ENCODE data around the gene PGLYRP3.

The PGLYRP3 gene

DNA sequence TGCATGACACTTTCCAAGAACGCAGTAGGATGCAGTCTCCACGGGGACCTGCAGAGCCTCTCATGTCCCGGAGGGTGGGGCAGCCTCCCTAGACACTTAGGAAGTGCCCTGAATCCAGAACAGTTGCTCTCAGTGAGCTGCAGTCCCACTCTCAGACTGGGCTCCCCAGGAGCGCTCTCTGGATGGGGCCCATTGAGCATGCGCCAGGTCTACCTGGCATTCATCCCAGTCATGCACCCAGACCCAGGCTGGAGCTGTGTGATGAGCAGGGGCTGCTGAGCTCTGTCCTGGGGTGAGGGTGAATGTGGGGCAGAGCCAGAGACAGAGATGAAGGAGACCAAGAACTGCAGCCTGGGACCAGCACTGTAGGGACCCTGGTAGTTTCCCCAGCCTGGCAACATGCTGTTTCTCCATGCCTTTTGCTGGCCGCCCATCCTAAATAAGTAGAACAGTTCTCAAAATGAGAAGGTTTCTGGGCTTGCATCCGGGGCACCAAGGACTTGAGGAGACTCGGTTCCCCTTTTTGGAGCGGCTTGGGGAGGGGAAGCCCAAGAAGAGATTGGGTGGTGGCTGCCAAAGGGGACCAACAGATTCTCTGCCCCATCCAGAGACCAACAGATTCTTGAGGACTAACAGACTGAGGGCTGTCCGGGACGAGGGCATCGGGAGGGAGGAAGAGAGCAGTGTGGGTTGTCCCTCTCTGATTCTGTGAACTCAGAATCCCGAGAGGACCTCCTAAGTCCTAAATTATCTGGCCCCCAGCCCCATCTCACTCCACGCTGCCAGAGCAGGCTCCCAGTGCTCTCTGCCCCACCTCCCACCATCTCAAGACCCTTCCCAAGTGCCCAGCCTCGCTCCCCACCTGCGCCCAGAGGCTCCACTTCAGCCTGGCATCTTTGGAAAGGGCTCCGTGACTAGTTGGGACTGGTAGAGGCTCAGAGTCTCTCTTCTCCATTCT lies 36.9 kb upstream of the PGLYRP3 start:
- Histone ChIP-seq H3K4me1 (ENCODE audit: control insufficient read depth, insufficient read depth, low read length) (no peaks in the 10 kb centered on the region), H3K36me3 (ENCODE audit: control insufficient read depth in 2 of 2, insufficient read depth in 1 of 2, low read length in 2 of 2) (no peaks in the 10 kb centered on the region), H3K27ac (ENCODE audit: extremely low read depth, low read depth, low read length) (no peak overlapping the region), H3K4me3 (ENCODE audit: low read depth, low read length) (no peak overlapping the region), H3K9me3 (ENCODE audit: control insufficient read depth, insufficient read depth, low read depth, low read length) (no peaks in the 10 kb centered on the region)
- POLR2A ChIA-PET: no interaction called here
- CTCF ChIA-PET: interaction anchor here (0.8 to 11.6 kb wide), 2 partner anchors 12 to 146 kb away, joined by 3 to 259 read pairs; no protein-coding TSS in a partner anchor
- no peak for TF ChIP-seq HOXD13 (CRISPR knock-in tag; IDR thresholded peaks at IDR 0.05; ENCODE audit: borderline replicate concordance)
- TF ChIP-seq ZIC2 (tag by site-specific recombination; IDR thresholded peaks at IDR 0.05): peak; percentile 67
- TF ChIP-seq ZNF155 (tag by site-specific recombination; IDR thresholded peaks at IDR 0.05): no peak
- TF ChIP-seq ZNF600 (tag by site-specific recombination; IDR thresholded peaks at IDR 0.05): 0 out of 2 replicates have a peak, but pooled peaks have one; percentile 33
- TF ChIP-seq ZBTB17 (tag by site-specific recombination; IDR thresholded peaks at IDR 0.05): peak; percentile 15; the same call in 1 of the 2 replicates
- no peak for TF ChIP-seq GFI1B (tag by site-specific recombination; IDR thresholded peaks at IDR 0.05)

DNA sequence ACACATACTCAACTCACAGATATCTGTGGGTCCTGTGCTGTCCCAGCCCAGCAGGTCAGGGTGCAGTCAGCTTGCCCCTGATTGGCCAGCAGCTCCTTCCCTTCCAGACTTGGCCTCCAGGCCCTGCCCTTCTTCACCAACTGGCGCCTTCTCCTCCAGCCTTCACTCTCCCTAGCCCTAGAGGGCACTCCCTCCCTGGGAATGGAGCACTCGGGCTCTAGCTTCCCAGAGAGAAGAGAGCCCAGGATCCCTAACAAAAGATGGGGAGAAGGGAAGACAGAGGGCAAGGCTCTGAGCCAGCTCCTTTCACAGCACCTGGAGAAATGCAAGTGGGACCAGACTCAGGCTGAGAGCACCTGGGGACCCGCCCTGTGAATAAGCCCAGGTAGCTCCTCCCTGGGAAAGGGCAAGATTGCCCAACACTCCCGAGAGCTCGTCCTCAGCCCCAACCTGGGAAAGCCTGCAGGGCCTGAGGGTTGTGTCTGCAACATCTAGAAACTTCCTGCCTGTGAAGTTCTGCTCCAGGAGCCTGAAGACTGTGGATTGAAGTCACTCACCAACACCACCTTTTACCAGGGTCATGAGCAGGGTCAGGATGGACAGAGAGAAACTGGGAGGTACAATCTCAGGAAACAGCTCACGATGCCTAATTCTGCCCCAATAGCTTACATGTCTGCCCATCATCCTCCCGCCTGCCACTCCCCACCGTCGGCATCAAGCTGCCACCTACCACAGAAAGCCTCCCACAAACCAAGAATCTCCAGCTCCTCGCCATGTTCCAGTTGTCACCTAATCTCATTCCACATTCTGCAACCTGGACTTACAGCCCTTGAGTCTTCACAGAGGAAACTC lies 36.0 kb upstream of the PGLYRP3 start, which contains the start of gene PGLYRP4:
PGLYRP4 (minus strand) TSS at position 331 of the 852 bp plus-strand sequence. CDS start 909 bp downstream, outside the sequence.
- POLR2A ChIA-PET: no interaction called here
- CTCF ChIA-PET: interaction anchor here (0.6 to 11.6 kb wide), 3 partner anchors 13 to 147 kb away, joined by 3 to 259 read pairs (median 3); no protein-coding TSS in a partner anchor
- Histone ChIP-seq H3K27ac (ENCODE audit: extremely low read depth, low read depth, low read length) (no peak within 1 kb of the TSS), H3K4me1 (ENCODE audit: control insufficient read depth, insufficient read depth, low read length) (no peaks in the 10 kb centered on the region), H3K4me3 (ENCODE audit: low read depth, low read length) (no peak within 1 kb of the TSS), H3K9me3 (ENCODE audit: control insufficient read depth, insufficient read depth, low read depth, low read length) (no peaks in the 10 kb centered on the region), H3K36me3 (ENCODE audit: control insufficient read depth in 2 of 2, insufficient read depth in 1 of 2, low read length in 2 of 2) (no peaks in the 10 kb centered on the region)
- TF ChIP-seq WT1 (tag by site-specific recombination; IDR thresholded peaks at IDR 0.05) (no peak), ZNF155 (tag by site-specific recombination; IDR thresholded peaks at IDR 0.05) (no peak), ZNF223 (tag by site-specific recombination; IDR thresholded peaks at IDR 0.05) (no peak), ZXDB (tag by site-specific recombination; IDR thresholded peaks at IDR 0.05) (no peak), ZNF624 (tag by site-specific recombination; IDR thresholded peaks at IDR 0.05) (no peak), ZNF785 (tag by site-specific recombination; IDR thresholded peaks at IDR 0.05) (no peak), KLF16 (tag by site-specific recombination; IDR thresholded peaks at IDR 0.05) (no peak), SALL2 (tag by site-specific recombination; IDR thresholded peaks at IDR 0.05; ENCODE audit: borderline replicate concordance) (no peak), ZNF473 (tag by site-specific recombination; IDR thresholded peaks at IDR 0.05) (no peak), ZNF510 (tag by site-specific recombination; IDR thresholded peaks at IDR 0.05; ENCODE audit: insufficient replicate concordance) (no peak)

DNA sequence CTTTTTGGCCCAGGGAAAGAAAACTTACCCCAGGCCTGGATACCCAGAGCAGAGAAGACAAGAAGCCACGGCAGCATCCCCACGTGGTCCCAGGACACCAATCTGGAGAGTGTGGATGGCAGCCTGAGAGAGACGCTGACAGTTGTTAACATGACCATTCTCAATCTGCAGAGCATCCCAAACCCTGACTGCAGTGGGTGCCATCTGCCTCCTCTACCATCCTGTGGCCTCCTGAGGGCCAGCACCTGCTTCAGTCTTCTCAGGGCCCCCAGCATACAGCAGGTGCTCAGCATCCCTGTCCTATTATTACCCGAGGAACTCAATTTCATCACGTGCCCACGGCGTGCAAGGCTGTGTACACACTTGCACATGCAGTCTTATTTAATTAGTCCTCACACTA lies 35.1 kb upstream of the PGLYRP3 start:
- no peak overlapping the region for H3K4me3 ChIP-seq (ENCODE audit: low read depth, low read length)
- H3K4me1 ChIP-seq (ENCODE audit: control insufficient read depth, insufficient read depth, low read length): no peaks in the 10 kb centered on the region
- H3K9me3 ChIP-seq (ENCODE audit: control insufficient read depth, insufficient read depth, low read depth, low read length): no peaks in the 10 kb centered on the region
- H3K27ac ChIP-seq (ENCODE audit: extremely low read depth, low read depth, low read length): no peak overlapping the region
- no peaks in the 10 kb centered on the region for H3K36me3 ChIP-seq (ENCODE audit: control insufficient read depth in 2 of 2, insufficient read depth in 1 of 2, low read length in 2 of 2)
- ChIA-PET CTCF (interaction anchor here (0.6 to 11.6 kb wide), 6 partner anchors 44 to 250 kb away, joined by 3 to 259 read pairs (median 3); no protein-coding TSS in a partner anchor), POLR2A (no interaction called here)
- TF ChIP-seq MZF1 (tag by site-specific recombination; IDR thresholded peaks at IDR 0.05; ENCODE audit: borderline replicate concordance): no peak
- TF ChIP-seq, protein P1, sequence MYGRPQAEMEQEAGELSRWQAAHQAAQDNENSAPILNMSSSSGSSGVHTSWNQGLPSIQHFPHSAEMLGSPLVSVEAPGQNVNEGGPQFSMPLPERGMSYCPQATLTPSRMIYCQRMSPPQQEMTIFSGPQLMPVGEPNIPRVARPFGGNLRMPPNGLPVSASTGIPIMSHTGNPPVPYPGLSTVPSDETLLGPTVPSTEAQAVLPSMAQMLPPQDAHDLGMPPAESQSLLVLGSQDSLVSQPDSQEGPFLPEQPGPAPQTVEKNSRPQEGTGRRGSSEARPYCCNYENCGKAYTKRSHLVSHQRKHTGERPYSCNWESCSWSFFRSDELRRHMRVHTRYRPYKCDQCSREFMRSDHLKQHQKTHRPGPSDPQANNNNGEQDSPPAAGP (tag by site-specific recombination; IDR thresholded peaks at IDR 0.05): no peak
- TF ChIP-seq ZNF280C (tag by site-specific recombination; IDR thresholded peaks at IDR 0.05): no peak
- TF ChIP-seq KLF9 (tag by site-specific recombination; IDR thresholded peaks at IDR 0.05; ENCODE audit: low read depth): no peak
- TF ChIP-seq ZNF555 (tag by site-specific recombination; conservative IDR thresholded peaks at IDR 0.05): no peak
- TF ChIP-seq ZEB2 (tag by site-specific recombination; IDR thresholded peaks at IDR 0.05): no peak
- TF ChIP-seq ZNF580 (tag by site-specific recombination; IDR thresholded peaks at IDR 0.05): no peak
- TF ChIP-seq, protein P2, sequence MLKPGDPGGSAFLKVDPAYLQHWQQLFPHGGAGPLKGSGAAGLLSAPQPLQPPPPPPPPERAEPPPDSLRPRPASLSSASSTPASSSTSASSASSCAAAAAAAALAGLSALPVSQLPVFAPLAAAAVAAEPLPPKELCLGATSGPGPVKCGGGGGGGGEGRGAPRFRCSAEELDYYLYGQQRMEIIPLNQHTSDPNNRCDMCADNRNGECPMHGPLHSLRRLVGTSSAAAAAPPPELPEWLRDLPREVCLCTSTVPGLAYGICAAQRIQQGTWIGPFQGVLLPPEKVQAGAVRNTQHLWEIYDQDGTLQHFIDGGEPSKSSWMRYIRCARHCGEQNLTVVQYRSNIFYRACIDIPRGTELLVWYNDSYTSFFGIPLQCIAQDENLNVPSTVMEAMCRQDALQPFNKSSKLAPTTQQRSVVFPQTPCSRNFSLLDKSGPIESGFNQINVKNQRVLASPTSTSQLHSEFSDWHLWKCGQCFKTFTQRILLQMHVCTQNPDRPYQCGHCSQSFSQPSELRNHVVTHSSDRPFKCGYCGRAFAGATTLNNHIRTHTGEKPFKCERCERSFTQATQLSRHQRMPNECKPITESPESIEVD (tag by site-specific recombination; IDR thresholded peaks at IDR 0.05): no peak
- TF ChIP-seq ZNF670 (tag by site-specific recombination; IDR thresholded peaks at IDR 0.05; ENCODE audit: low read depth): no peak

Data from HEK293 (cell line).